HG03558 (cell line): Measurements from ENCODE around the gene CADM1.

Source experiments
- ATAC-seq: cut with Tn5 transposase; IDR thresholded peaks from one replicate; pipeline ENCODE4 v1.9.1; 2021; ENCODE audit warnings: moderate number of reproducible peaks; ENCODE audit not compliant: unreplicated experiment; ENCODE audit errors: extremely low read depth

CADM1 gene

GRCh38 chr11:115222863-115223530 lies 281.2 kb downstream of the CADM1 start:
- ATAC-seq, result peak; percentile 12

DNA sequence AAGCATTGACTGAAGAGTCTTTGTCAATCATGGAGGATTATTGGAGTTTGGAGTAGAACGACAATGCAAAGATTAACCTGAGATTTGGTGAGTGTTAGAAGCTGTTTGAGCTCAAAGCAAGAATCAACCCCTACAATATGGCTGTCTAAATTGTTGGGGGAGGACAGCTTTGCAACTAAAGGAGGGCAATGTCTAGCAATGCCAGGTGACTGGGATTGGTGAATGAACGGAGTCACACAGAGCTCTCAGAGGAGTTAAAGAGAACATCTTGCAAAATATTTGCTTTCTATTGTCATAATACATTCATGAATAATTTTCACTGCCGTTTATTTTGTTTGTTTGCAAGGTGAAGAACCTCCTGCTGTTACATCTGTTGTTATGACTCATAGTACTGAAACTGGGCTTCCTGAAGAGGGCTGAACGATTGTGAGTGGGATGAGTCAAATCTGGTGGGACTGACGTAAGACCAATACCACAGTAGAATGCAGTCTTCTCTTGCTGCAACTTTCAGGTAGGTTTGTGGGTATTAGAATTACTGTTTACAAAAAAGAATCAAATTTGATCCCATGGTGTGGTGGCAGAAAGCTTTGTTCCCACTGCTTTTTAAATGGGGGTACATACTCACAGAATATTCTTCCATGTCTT lies 281.9 kb downstream of the CADM1 start:
- ATAC-seq, result peak; percentile 87

GRCh38 chr11:115221461-115222069 lies 282.6 kb downstream of the CADM1 start:
- ATAC-seq, result peak; percentile 30

- ATAC-seq, result no peak
These were observed 283.3 kb downstream of the CADM1 start for GRCh38 chr11:115220911-115221310.

DNA sequence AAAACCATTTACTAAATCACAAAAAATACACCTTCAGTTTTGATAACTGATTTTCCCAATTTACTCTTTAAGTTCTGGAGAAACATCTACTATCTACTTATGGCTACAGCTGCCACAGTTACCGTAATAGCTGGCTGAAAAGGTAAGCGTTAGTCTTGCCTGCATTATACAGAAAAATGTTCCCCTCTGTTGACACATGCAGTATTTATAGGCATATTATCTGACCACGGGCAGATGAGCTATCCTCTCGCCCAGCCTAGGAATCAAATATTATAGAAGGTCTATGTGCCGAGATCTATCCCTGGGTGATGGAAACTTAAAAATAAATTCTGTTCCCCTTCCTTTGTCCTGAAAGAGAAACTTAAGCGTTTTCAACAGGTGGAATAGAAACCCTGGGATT lies 283.8 kb downstream of the CADM1 start:
- ATAC-seq, result no peak

DNA sequence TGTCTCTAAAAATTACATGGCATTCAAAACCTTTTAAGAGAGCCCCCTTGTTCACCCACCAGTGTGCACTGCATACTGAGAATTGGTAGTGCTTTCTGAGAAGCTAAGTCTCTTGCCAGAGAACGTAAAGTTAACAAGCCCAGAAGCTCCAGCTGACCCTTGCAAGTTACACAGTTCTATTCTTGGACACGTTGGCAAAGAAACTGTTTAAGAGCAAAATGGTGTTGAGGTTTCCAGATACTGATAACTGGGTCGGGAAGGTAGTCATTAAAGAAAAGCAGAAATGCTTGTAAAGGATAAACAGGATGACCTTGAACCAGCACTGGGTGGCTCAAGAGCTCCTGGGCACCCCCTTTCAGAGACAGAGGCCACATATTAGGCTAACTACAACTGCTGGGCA lies 284.8 kb downstream of the CADM1 start:
- ATAC-seq, result no peak

DNA sequence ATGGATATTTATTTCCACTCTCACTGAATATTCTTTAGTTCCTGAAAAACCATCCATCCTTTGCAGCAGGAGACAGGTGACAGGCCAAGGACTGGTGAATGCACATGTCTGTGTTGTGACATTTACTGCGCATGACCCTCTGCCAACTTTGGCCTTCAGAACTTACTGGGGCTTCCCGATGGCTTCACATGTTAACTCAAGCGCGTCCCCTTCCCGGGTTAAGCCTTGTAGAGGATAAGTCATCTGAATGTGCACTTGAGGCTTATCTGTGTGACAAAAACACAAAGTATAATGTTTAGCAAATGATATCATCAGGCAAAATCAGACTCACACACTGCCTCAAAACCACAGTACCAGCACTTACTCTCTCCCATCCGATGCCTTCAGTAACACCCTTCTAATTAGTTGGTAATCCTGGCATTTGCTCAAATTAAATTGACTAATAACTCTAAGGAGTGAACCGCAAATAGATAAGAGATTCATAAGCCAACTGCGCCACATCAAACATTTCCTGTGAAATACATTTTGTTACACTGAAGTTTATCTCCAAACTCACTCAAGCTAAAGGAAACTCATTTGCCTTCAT lies 286.4 kb downstream of the CADM1 start:
- no peak for ATAC-seq

- ATAC-seq, result no peak
These were observed 288.3 kb downstream of the CADM1 start for GRCh38 chr11:115215694-115216617.

- no peak for ATAC-seq
These were observed 289.5 kb downstream of the CADM1 start for GRCh38 chr11:115214644-115215234.

DNA sequence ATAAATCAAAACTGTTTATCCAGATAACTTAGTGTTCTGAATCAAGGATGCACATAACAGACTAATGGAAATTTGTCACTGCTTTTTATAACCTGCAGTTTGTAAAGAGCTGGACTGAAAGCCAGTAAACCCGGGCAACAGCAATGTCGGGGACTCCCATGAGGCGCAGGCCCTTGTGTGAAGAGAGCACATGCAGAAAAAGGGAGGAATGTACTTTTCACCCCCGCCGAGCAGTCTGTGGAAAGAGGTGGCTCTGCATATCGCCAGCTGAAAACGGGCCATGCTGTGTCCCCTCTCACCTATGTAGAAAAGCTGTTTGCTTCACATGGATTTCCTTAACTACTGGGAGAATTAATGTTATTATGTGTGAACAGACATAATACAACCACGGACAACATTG lies 291.2 kb downstream of the CADM1 start:
- ATAC-seq, result no peak

DNA sequence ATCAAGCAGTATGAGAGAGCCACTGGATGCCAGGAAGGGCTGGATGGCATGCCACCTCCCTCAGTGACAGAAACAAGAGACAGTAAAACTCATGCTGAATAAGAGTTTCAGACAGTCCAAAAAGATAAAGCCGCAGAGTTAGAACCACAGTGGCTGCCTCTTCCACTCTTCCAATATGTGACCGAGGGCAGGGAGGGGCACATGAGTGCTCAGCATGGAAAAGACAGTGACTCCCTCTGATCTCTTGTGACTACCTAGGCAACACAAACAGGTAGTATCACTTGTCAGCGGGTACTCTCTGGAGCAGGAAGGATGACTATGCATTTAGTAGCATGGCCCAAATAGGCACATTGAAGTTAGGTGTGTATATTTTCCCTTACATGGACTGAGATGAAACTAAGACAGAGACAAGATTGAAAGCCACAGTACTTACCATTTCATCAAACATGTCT lies 295.4 kb downstream of the CADM1 start:
- ATAC-seq, result no peak

- no peak for ATAC-seq
These were observed 296.3 kb downstream of the CADM1 start for GRCh38 chr11:115207916-115208315.

GRCh38 chr11:115207166-115207591 lies 297.0 kb downstream of the CADM1 start:
- ATAC-seq, result no peak

DNA sequence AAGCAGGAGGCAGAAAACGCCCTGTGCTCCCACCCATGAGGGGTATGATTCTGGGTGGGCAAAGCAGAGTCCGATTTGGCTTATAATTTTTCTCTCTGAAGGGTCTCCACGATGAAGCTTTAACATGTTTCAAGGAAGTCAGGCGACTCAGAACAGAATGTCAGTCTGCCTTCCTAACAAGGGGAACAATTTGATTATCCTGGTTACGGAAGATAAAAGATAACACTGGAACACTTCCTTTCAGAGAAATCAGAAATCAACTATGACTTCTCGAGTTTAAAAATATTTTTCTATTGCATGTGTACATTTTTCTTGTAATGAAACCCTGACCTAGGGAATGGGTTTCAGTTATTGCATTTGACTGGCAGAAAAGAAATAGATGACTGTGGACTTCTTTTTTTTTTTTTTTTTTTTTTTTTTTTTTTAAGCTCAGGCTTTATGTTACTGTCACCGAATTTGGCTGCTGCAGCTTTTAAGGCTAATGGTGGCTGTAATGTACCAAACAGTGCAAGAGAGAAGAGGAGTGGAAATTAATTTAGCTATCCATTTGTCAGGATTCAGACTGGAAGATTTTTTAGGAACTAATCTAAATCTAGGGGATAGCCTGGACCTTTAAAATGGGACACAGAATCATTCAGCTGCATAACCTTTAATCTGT lies 297.7 kb downstream of the CADM1 start:
- no peak for ATAC-seq

GRCh38 chr11:115202900-115203552 lies 301.2 kb downstream of the CADM1 start:
- ATAC-seq, result no peak

- ATAC-seq, result no peak
These were observed 302.1 kb downstream of the CADM1 start for GRCh38 chr11:115202074-115202473.

- ATAC-seq, result no peak
These were observed 303.0 kb downstream of the CADM1 start for GRCh38 chr11:115201111-115201792.

GRCh38 chr11:115199481-115200069 lies 304.6 kb downstream of the CADM1 start:
- no peak for ATAC-seq
